Activated naive CD4-positive, alpha-beta T cell treated with anti-CD3 and anti-CD28 coated beads, Interleukin-2, amount 50 U/mL, for 24 hours (primary cell): ENCODE results near the gene PLEKHG1.

Experiments
- H3K27ac Mint-ChIP-seq: one replicate; pipeline ENCODE4 v1.8.0; 2021; ENCODE audit warnings: mild to moderate bottlenecking, mixed read lengths
- H3K27me3 Mint-ChIP-seq: one replicate; pipeline ENCODE4 v1.8.0; 2021; ENCODE audit warnings: mixed read lengths
- H3K36me3 Mint-ChIP-seq: one replicate; pipeline ENCODE4 v1.8.0; 2021; ENCODE audit warnings: mixed read lengths
- H3K4me1 Mint-ChIP-seq: one replicate; pipeline ENCODE4 v1.8.0; 2021; ENCODE audit warnings: mixed read lengths
- H3K4me3 Mint-ChIP-seq: one replicate; pipeline ENCODE4 v1.8.0; 2021; ENCODE audit warnings: mild to moderate bottlenecking, mixed read lengths
- H3K9me3 Mint-ChIP-seq: one replicate; pipeline ENCODE4 v1.8.0; 2021; ENCODE audit warnings: mixed read lengths

The PLEKHG1 gene

DNA sequence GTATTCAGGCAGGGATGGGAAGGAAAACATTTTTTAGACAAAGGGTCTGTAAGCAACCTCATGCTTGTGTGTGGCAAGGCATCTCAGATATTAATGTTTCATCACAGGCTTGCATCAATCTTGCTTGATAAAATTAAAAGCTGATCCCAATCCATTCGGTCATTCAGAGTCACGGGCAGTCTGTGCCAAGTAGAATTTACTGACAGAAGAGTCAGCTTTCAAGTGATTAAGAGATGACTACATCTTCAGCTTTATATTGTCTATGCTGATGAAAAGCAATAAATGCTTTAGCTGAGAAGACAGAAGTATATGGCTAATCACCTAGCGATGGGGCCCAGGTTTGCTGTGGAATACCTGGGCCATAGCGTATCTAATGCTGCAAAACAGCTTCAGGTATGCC lies 3.5 kb downstream of the PLEKHG1 start:
- Mint-ChIP-seq H3K9me3 (no peaks in the 10 kb centered on the region), H3K27ac (no peak overlapping the region), H3K36me3 (no peaks in the 10 kb centered on the region), H3K4me3 (no peak overlapping the region), H3K4me1 (peaks cover 17% of the 10 kb centered on the region), H3K27me3 (peaks cover 47% of the 10 kb centered on the region)

DNA sequence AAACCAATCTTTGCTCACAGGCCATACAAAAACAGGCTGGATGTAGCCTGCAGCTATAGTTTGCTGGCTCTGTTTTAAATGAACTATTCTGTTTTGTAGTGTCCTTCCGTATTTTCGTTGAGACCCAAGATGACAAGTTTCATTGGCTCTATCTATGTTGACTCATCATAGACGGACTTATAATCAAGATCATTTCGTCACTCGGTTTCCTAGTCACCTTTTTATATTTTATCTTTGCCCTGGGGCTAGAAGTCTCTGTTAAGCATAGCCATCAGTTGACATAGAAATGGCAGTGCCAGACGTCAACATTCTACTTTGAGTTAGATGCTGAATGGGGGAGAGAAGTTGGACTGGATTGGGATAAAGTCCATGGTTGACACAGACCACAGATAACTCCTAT lies 4.8 kb downstream of the PLEKHG1 start:
- peaks cover 9% of the 10 kb centered on the region for H3K4me1 Mint-ChIP-seq
- no peaks in the 10 kb centered on the region for H3K36me3 Mint-ChIP-seq
- peaks cover 43% of the 10 kb centered on the region for H3K27me3 Mint-ChIP-seq
- no peak overlapping the region for H3K27ac Mint-ChIP-seq
- H3K4me3 Mint-ChIP-seq: no peak overlapping the region
- no peaks in the 10 kb centered on the region for H3K9me3 Mint-ChIP-seq

DNA sequence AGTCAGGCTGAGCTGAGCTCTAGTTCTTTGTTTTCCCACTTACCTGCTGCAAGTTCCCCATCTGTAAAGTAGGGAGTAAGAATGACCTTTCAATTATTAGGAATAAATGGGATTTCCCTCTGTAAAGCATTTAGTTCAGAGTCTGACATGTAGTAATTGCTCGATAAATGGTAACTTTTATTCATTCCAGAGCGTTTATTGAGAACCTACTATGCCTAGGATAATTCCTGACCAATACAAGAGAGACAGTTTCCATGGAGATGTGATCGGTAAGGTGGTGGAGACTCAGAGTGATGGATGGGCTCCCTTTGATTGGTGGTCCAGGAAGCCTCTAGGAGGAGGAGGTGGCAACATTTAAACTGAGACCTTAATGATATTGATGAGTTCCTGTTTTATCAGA lies 5.6 kb downstream of the PLEKHG1 start:
- no peaks in the 10 kb centered on the region for H3K9me3 Mint-ChIP-seq
- peaks cover 43% of the 10 kb centered on the region for H3K27me3 Mint-ChIP-seq
- H3K27ac Mint-ChIP-seq: no peak overlapping the region
- H3K4me1 Mint-ChIP-seq: peaks cover 9% of the 10 kb centered on the region
- H3K4me3 Mint-ChIP-seq: no peak overlapping the region
- no peaks in the 10 kb centered on the region for H3K36me3 Mint-ChIP-seq

DNA sequence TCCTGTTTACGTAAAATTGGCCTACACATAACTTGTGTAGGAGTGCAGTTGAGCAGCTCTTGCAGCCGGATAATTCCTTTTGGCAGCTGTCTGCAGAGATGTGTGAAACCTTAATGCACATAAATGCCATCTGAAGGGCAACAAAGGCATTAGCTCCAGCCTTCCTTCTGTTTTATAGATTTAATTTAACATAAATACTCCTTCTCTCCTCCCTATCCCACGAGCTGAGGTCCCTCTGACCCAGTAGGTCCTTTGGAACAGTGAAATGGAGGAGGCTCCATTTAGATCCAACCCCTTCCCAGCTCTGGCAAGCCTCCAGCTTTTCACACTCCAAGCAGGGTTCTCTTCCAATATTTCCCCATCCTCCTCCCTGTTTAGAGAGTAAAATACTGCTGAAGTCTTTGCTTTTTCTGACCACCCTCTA lies 6.5 kb downstream of the PLEKHG1 start:
- Mint-ChIP-seq H3K9me3 (no peaks in the 10 kb centered on the region), H3K27me3 (peaks cover 38% of the 10 kb centered on the region), H3K27ac (no peak overlapping the region), H3K4me1 (peaks cover 3% of the 10 kb centered on the region), H3K4me3 (no peak overlapping the region), H3K36me3 (no peaks in the 10 kb centered on the region)

DNA sequence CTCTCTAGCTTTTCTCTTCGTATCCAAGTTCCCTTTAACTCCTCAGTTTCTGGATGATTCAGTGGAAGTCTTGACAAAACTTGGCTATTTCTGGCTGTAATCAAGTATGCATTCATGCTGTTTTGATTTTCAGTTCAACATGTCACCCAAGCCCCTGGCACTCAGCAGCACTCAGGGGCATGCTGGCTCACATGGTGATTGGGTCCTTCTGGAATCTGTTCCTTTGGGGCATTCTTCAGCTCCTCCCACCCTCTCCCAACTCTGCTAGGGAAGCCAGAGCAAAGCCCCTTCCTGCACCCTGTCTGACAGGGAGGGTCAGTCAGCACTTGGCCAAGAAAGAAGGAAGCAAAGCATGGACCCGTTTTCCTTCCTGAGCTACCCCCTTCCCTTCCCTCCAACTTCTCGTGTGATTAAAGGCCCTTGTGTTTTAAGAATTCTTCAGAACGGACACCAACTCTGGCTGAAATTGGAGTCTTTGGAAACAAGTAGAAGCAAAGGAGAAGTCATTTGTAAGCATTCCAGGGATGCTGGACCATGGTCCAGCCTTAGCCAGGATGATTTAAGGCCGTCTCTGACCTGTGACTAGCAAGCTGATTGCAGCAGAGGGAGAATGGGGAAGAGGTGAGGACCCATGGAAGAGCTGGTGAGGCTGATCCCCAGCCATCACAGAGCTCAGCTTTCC lies 7.1 kb downstream of the PLEKHG1 start:
- no peaks in the 10 kb centered on the region for H3K9me3 Mint-ChIP-seq
- no peaks in the 10 kb centered on the region for H3K36me3 Mint-ChIP-seq
- H3K27me3 Mint-ChIP-seq: peaks cover 34% of the 10 kb centered on the region
- H3K4me1 Mint-ChIP-seq: no peaks in the 10 kb centered on the region
- H3K4me3 Mint-ChIP-seq: no peak overlapping the region
- H3K27ac Mint-ChIP-seq: no peak overlapping the region

DNA sequence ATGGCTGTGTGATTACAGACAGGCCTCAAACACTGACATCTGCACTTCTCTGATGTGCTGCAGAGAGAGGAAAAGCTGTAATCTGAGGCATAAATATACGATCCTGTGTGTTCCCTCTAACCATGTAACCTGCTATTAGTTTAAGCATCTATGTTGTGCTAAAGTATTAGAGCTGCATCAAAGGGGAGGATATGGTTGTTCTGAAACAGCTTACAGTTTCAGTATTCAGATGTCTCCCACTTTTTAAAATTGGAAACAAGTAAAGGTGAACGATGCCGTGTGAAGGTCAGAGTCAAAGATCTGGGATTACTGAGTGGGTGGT lies 7.6 kb downstream of the PLEKHG1 start:
- Mint-ChIP-seq H3K4me3 (no peak overlapping the region), H3K27me3 (peaks cover 30% of the 10 kb centered on the region), H3K4me1 (no peaks in the 10 kb centered on the region), H3K36me3 (no peaks in the 10 kb centered on the region), H3K27ac (no peak overlapping the region), H3K9me3 (no peaks in the 10 kb centered on the region)

DNA sequence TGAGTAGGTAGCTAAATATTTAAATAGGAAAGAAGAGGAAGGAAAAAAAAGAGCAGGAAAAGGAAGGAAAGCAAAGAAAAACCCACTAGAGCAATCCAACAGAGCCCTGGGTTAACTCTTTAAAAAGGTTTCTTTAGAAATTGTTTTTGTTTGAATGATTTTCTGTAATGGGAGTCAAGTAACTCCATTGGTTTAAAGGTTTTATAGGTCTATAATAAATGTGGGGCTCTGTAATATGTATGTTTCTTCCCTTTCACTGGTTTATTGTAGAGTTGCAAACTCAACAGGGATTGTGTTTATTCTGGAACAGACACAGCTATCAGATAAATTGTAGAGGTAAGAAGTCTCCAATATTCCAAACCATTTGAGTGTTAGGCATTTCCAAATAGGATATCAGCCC lies 10.9 kb downstream of the PLEKHG1 start:
- no peak overlapping the region for H3K4me3 Mint-ChIP-seq
- no peaks in the 10 kb centered on the region for H3K36me3 Mint-ChIP-seq
- no peaks in the 10 kb centered on the region for H3K4me1 Mint-ChIP-seq
- H3K9me3 Mint-ChIP-seq: no peaks in the 10 kb centered on the region
- no peak overlapping the region for H3K27ac Mint-ChIP-seq
- peaks cover 23% of the 10 kb centered on the region for H3K27me3 Mint-ChIP-seq

DNA sequence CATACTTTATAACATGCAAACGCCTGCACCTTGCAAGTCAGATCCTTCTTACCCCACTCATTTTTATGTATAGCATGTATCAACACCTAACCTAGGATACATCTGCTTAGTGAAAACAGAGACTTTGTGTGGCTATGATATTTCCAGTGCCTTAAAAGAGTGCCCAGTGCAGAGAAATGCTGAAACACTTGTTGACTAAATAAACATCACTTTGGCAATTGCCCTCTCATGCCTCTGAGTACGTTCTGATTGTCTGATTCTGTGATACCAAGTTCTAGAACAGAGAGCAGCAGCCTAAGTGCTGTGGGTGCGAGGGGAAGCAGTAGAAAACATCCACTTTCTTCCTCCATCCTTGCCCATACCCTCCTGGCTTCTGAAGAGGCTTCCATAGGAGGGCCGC lies 13.6 kb downstream of the PLEKHG1 start:
- H3K4me1 Mint-ChIP-seq: no peaks in the 10 kb centered on the region
- no peaks in the 10 kb centered on the region for H3K36me3 Mint-ChIP-seq
- H3K27me3 Mint-ChIP-seq: peaks cover 13% of the 10 kb centered on the region
- H3K27ac Mint-ChIP-seq: no peak overlapping the region
- no peak overlapping the region for H3K4me3 Mint-ChIP-seq
- H3K9me3 Mint-ChIP-seq: no peaks in the 10 kb centered on the region

DNA sequence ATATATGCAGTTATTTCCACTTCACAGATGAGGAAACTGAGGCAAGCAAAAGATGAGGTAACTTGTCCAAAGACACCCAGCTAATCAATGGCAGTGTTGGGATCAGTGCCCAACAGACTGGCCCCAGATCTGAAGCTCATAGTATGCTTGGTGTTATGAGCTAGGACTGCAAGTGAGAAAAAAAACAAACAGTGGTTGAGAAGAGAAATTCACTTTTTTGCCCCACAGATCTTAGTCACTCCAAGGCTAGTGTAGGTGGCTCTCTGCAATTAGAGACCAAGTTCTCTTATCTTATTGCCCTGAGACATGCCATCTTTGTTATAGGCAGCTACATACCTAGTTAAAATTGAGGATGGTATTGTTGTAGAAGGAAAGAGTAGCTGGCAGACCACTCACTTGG lies 16.3 kb downstream of the PLEKHG1 start:
- Mint-ChIP-seq H3K4me1 (no peaks in the 10 kb centered on the region), H3K27ac (no peak overlapping the region), H3K4me3 (no peak overlapping the region), H3K9me3 (no peaks in the 10 kb centered on the region), H3K36me3 (no peaks in the 10 kb centered on the region), H3K27me3 (peaks cover 10% of the 10 kb centered on the region)

DNA sequence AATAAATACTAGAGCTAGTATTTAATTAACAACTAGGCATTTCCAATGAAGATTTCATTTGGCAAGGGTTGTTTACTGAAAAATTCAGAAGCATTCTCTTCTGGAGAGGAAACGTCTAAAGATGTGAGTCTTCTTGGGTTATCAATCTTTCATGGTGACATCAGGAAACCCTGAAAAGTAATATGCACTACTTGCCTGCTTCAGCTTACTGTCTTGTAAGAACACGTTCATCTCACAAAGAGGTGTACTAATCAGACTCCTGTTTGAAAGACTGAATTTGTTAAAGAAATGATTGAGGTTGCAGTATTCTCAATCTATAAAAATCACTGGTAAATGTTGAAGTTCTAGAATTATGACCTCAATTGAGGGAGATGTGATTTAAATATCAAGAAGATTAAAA lies 16.9 kb downstream of the PLEKHG1 start:
- no peak overlapping the region for H3K4me3 Mint-ChIP-seq
- peaks cover 9% of the 10 kb centered on the region for H3K27me3 Mint-ChIP-seq
- no peaks in the 10 kb centered on the region for H3K9me3 Mint-ChIP-seq
- H3K36me3 Mint-ChIP-seq: no peaks in the 10 kb centered on the region
- H3K27ac Mint-ChIP-seq: no peak overlapping the region
- H3K4me1 Mint-ChIP-seq: no peaks in the 10 kb centered on the region

DNA sequence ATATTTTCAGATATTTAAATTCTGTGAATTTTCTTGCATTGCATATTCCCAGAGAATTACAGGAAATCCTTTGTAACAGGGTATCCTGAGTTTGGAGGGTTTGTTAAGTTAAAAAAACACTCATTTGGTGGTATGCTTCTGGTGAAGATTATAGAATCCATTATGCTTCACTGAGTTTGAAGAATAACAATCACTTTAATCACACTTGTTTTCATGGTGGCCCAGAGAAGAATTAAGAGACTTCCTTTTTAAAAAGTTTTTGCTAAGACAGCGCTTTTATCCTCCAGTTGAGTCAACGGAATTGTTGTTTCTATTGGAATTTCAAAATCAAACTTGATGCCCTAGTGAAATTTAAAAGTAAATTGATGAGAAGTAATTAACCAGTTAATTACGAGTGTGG lies 17.4 kb downstream of the PLEKHG1 start:
- Mint-ChIP-seq H3K36me3 (no peaks in the 10 kb centered on the region), H3K4me3 (no peak overlapping the region), H3K27ac (no peak overlapping the region), H3K27me3 (peaks cover 13% of the 10 kb centered on the region), H3K9me3 (no peaks in the 10 kb centered on the region), H3K4me1 (no peaks in the 10 kb centered on the region)

DNA sequence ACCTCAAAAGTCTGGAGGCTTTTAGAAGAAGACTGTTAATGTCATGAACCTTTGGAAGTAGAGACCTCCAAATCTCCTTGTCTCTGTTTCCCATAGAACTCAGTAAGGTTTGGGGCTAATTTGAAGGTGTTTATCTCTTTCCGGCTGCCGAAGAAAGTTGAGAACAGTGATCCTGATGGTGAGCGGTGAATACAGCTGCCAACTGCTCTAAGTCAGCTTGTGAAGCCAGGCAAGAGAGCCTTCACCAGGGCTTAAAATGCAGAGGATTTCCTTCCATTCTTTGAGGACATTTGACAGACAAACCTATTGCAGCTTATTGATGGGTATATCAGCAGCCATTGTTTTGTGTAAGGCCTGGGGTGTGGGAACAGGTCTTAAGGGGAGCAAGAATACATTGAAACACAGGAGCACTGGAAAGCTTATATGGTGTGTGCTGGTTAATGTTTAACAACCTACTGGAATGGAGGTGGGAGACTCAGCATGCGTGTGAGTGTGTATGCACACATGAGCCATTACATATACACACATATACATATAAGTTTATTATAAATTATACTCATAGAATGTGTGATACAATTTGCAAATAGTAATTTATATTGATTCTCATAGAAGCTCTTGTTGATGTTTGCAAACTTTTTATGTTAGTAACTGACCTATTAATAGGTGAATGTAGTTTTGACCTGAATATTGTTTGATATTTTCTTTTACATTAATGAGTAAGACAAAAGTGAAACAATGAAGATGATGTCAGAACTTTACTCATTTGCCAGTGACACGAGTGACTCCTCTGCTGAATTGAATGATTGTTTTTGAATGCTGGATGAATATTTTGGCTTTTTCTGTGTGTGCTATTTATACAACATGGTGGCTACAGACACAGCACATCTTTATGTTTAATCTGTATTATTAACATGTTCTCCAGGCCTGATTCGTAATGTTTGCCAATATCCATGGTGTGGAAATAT lies 18.1 kb downstream of the PLEKHG1 start:
- Mint-ChIP-seq H3K4me1 (no peaks in the 10 kb centered on the region), H3K27ac (no peak overlapping the region), H3K4me3 (no peak overlapping the region), H3K27me3 (peaks cover 13% of the 10 kb centered on the region), H3K9me3 (no peaks in the 10 kb centered on the region), H3K36me3 (no peaks in the 10 kb centered on the region)

DNA sequence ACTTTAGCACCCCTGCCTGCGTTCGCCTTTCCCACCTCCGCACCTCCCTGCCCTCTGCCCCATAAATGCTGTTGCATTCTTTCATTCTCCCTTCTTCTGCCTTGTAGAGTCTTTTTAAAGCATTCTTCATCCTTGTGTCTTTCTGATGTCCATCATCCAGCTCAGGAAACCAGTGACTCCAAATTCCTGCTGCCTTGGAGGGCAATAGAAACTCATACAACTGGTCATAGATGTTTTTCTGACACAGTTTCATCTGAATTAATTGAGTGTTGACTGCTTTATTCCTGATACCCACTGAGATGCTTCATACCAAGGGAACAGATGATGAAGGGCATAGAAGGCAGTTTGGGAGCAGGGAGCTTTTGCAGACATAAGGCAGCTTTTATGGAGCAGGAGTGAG lies 19.6 kb downstream of the PLEKHG1 start:
- Mint-ChIP-seq H3K9me3 (no peaks in the 10 kb centered on the region), H3K4me1 (no peaks in the 10 kb centered on the region), H3K27me3 (peaks cover 11% of the 10 kb centered on the region), H3K27ac (no peak overlapping the region), H3K36me3 (no peaks in the 10 kb centered on the region), H3K4me3 (no peak overlapping the region)

DNA sequence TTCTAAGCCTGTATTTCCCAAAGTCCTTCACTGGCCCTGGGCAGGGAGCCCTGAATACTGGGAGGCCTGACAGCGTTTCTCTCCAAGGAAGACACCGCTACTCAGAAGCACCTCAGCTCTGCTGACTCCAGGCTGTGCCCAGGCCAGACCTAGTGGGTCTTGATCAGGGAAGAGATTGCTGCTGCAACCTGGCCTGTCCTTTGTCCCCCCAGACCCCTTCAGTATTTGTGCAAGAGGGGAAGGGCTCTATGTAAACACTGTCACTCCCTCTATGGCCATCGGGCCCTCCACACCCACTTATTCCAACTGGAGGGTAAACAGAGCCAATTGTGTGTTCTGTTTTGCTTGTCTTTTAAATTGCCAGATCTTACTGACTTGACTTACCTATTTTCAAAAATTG lies 20.6 kb downstream of the PLEKHG1 start:
- Mint-ChIP-seq H3K9me3 (no peaks in the 10 kb centered on the region), H3K27me3 (peaks cover 9% of the 10 kb centered on the region), H3K4me3 (no peak overlapping the region), H3K27ac (no peak overlapping the region), H3K4me1 (no peaks in the 10 kb centered on the region), H3K36me3 (no peaks in the 10 kb centered on the region)

DNA sequence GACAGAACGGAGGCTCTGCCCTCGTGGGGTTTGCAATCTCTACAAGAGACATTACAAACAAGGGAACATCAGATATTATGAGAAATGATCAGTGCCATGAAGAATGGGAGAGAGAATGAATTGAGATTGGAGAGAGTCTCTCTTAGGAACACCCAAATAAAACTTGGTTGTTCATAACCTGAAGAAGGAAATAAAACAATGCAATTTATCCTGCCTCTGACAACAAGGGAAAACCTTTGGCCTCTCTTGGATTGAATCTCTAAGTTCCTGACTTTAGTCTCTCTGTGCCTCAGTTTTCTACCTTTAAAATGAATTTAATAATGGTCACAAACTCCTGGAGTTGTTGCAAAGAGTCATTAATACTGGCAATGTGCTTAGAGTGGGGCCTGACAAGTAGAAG lies 21.1 kb downstream of the PLEKHG1 start:
- Mint-ChIP-seq H3K27ac (no peak overlapping the region), H3K27me3 (peaks cover 10% of the 10 kb centered on the region), H3K9me3 (no peaks in the 10 kb centered on the region), H3K4me1 (no peaks in the 10 kb centered on the region), H3K36me3 (no peaks in the 10 kb centered on the region), H3K4me3 (no peak overlapping the region)

DNA sequence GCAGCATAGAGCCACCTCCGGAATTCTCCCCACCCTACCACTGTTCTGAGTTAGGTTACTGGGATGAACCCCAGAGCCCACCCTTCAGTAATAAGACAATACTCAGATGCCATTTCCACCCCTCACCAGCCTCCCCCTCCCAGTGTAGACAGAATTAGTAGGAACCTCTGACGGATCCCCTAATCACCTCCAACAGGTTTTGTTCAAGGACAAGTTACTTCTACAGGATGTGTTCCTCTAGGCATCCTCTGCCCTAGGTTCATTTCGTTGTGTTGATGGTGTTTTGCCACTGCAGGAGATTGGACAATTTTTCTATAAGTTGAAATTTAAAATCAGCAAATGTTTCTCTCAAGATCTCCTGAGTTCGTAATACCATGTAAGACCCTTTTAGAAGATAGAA lies 22.8 kb downstream of the PLEKHG1 start:
- H3K4me3 Mint-ChIP-seq: no peak overlapping the region
- peaks cover 14% of the 10 kb centered on the region for H3K27me3 Mint-ChIP-seq
- no peaks in the 10 kb centered on the region for H3K9me3 Mint-ChIP-seq
- H3K27ac Mint-ChIP-seq: no peak overlapping the region
- H3K4me1 Mint-ChIP-seq: no peaks in the 10 kb centered on the region
- no peaks in the 10 kb centered on the region for H3K36me3 Mint-ChIP-seq
